ENCODE measurements around the gene DRICH1. TPM values are rescaled to one million over a fixed set of nuclear protein-coding genes. Genes with fewer than 3 reads are reported as not detected.
A peak's percentile ranks its signal among the peaks of the same experiment; 100 is the strongest.
"Not testable (repeated sequence)": the region's sequence is repeated elsewhere in the genome, so short reads cannot be mapped to it uniquely, and the experiment has no call there.

The DRICH1 gene
- total RNA-seq, 4 donors from 2014 or later = 1.3 TPM; not detected in 3

GRCh38 chr22:23670378-23671295 lies 38.5 kb upstream of the DRICH1 start:
- H3K27me3 ChIP-seq = no peaks in the 10 kb centered on the region
- no peaks in the 10 kb centered on the region for H3K9me3 ChIP-seq
- DNase-seq (ENCODE audit: low spot score in 2 of 2) = no peak
- H3K36me3 ChIP-seq = no peaks in the 10 kb centered on the region
- H3K27ac ChIP-seq = no peak overlapping the region
- TF ChIP-seq POLR2AphosphoS5 (IDR thresholded peaks at IDR 0.05) (no peak), POLR2A (IDR thresholded peaks at IDR 0.05) (no peak), CTCF (IDR thresholded peaks at IDR 0.05) (no peak), EP300 (IDR thresholded peaks at IDR 0.05) (no peak)
- no peak overlapping the region for H3K4me3 ChIP-seq
- H3K4me1 ChIP-seq = no peaks in the 10 kb centered on the region
- WGBS = 76% methylated on average over 4 of the region's 16 CpGs

- 97% methylated on average over 4 of the region's 4 CpGs for WGBS
- not testable (repeated sequence) for H3K4me1 ChIP-seq, H3K9me3 ChIP-seq, H3K4me3 ChIP-seq, H3K27me3 ChIP-seq, H3K27ac ChIP-seq
- peaks cover 27% of the 10 kb centered on the region for H3K36me3 ChIP-seq
- DNase-seq (ENCODE audit: low spot score in 2 of 2) = peak in 1 of 2 donors; percentile 8
Measured at GRCh38 chr22:23660381-23660780, 28.3 kb upstream of the DRICH1 start.

GRCh38 chr22:23657727-23658126 lies 25.6 kb upstream of the DRICH1 start:
- WGBS = 72% methylated on average over 5 of the region's 5 CpGs
- H3K27ac ChIP-seq = no peak overlapping the region
- no peaks in the 10 kb centered on the region for H3K9me3 ChIP-seq
- H3K27me3 ChIP-seq = no peaks in the 10 kb centered on the region
- H3K36me3 ChIP-seq = peaks cover 27% of the 10 kb centered on the region
- no peak for DNase-seq (ENCODE audit: low spot score in 2 of 2)
- no peak overlapping the region for H3K4me3 ChIP-seq
- no peaks in the 10 kb centered on the region for H3K4me1 ChIP-seq
- TF ChIP-seq CTCF (IDR thresholded peaks at IDR 0.05) = no peak
- TF ChIP-seq EP300 (IDR thresholded peaks at IDR 0.05) = no peak
- TF ChIP-seq POLR2AphosphoS5 (IDR thresholded peaks at IDR 0.05) = no peak
- TF ChIP-seq POLR2A (IDR thresholded peaks at IDR 0.05) = no peak

- WGBS = 93% methylated on average over 5 of the region's 6 CpGs
- TF ChIP-seq CTCF (IDR thresholded peaks at IDR 0.05) = no peak
- no peak for TF ChIP-seq POLR2A (IDR thresholded peaks at IDR 0.05)
- no peak for TF ChIP-seq EP300 (IDR thresholded peaks at IDR 0.05)
- no peak for TF ChIP-seq POLR2AphosphoS5 (IDR thresholded peaks at IDR 0.05)
- Histone ChIP-seq H3K27ac (no peak overlapping the region), H3K36me3 (peaks cover 35% of the 10 kb centered on the region), H3K9me3 (no peaks in the 10 kb centered on the region), H3K4me1 (no peaks in the 10 kb centered on the region), H3K4me3 (no peak overlapping the region), H3K27me3 (no peaks in the 10 kb centered on the region)
- DNase-seq (ENCODE audit: low spot score in 2 of 2) = no peak
Measured at GRCh38 chr22:23655891-23656475, 23.9 kb upstream of the DRICH1 start.

GRCh38 chr22:23652711-23653110 lies 20.6 kb upstream of the DRICH1 start:
- H3K27ac ChIP-seq = no peak overlapping the region
- TF ChIP-seq CTCF (IDR thresholded peaks at IDR 0.05) (no peak), POLR2AphosphoS5 (IDR thresholded peaks at IDR 0.05) (no peak), POLR2A (IDR thresholded peaks at IDR 0.05) (no peak), EP300 (IDR thresholded peaks at IDR 0.05) (no peak)
- no peak for DNase-seq (ENCODE audit: low spot score in 2 of 2)
- H3K36me3 ChIP-seq = peaks cover 24% of the 10 kb centered on the region
- WGBS = 96% methylated on average over 8 of the region's 8 CpGs
- H3K27me3 ChIP-seq = no peaks in the 10 kb centered on the region
- H3K9me3 ChIP-seq = no peaks in the 10 kb centered on the region
- H3K4me3 ChIP-seq = no peak overlapping the region
- H3K4me1 ChIP-seq = no peaks in the 10 kb centered on the region
